ENCODE results near the gene GFRA1.

GFRA1 gene

DNA sequence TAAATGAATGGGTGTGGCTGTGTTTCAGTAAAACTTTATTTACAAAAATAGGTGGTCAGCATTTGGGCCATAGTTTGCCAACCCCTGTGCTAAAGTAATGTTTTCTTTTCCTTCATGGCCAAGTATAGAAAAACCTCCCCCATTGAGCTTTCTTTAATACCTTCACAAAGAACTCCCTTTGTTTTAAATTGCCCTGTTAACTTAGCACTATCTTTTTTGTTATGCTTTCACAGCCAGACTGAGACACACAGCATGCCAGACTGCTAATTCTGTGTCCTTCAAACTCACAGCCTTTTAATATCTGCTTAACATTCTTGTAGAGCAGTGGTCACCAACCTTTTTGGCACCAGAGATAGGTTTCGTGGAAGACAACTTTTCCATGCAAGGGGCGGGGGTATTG lies 78.0 kb downstream of the GFRA1 start:
- Histone ChIP-seq H3K4me2 (ENCODE audit: low read depth, low read length, poor library complexity, severe bottlenecking) (no peak overlapping the region), H3K27ac (ENCODE audit: low read depth, low read length) (no peak overlapping the region), H3K4me3 (ENCODE audit: insufficient read depth, low read length, poor library complexity, severe bottlenecking) (no peak overlapping the region), H3K79me2 (ENCODE audit: insufficient read depth, low read length) (no peaks in the 10 kb centered on the region), H4K20me1 (ENCODE audit: low read depth, low read length) (no peaks in the 10 kb centered on the region), H3K27me3 (ENCODE audit: low read length) (no peaks in the 10 kb centered on the region), H3K9me3 (ENCODE audit: insufficient read depth, low read length) (no peaks in the 10 kb centered on the region), H3K36me3 (ENCODE audit: low read length) (no peaks in the 10 kb centered on the region), H2AFZ (ENCODE audit: low read depth, low read length, severe bottlenecking) (no peak overlapping the region), H3F3A (ENCODE audit: insufficient read depth) (no peaks in the 10 kb centered on the region), H3K9me2 (replicated peaks; ENCODE audit: insufficient read depth, low read length) (no peaks in the 10 kb centered on the region), H3K9ac (ENCODE audit: low read length) (no peak overlapping the region)
- TF ChIP-seq EZH2phosphoT487 (conservative IDR thresholded peaks at IDR 0.05; ENCODE audit: low read length): no peak
- TF ChIP-seq, protein P1, sequence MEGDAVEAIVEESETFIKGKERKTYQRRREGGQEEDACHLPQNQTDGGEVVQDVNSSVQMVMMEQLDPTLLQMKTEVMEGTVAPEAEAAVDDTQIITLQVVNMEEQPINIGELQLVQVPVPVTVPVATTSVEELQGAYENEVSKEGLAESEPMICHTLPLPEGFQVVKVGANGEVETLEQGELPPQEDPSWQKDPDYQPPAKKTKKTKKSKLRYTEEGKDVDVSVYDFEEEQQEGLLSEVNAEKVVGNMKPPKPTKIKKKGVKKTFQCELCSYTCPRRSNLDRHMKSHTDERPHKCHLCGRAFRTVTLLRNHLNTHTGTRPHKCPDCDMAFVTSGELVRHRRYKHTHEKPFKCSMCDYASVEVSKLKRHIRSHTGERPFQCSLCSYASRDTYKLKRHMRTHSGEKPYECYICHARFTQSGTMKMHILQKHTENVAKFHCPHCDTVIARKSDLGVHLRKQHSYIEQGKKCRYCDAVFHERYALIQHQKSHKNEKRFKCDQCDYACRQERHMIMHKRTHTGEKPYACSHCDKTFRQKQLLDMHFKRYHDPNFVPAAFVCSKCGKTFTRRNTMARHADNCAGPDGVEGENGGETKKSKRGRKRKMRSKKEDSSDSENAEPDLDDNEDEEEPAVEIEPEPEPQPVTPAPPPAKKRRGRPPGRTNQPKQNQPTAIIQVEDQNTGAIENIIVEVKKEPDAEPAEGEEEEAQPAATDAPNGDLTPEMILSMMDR (IDR thresholded peaks at IDR 0.05; ENCODE audit: insufficient read depth, low read length, poor library complexity, severe bottlenecking): no peak

DNA sequence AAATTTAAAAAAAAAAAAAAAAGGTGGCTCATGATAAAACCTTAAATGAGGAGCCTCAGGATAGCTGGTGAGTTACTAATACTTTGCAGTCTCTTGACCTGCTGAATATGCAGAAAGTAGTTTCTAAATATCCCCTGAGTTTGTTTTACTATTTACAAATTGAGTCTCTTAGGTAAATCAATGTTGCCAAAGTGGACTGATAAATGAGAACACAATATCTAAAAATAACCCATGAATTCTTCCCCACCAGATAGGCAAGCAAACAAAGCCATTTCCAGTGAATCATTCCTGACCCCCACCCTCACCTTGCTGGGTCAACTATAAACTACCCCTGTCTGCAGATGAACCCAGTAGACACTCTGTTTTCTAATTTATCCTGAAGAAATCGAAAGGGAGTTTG lies 78.9 kb downstream of the GFRA1 start:
- Histone ChIP-seq H4K20me1 (ENCODE audit: low read depth, low read length) (no peaks in the 10 kb centered on the region), H2AFZ (ENCODE audit: low read depth, low read length, severe bottlenecking) (no peak overlapping the region), H3K27ac (ENCODE audit: low read depth, low read length) (no peak overlapping the region)

DNA sequence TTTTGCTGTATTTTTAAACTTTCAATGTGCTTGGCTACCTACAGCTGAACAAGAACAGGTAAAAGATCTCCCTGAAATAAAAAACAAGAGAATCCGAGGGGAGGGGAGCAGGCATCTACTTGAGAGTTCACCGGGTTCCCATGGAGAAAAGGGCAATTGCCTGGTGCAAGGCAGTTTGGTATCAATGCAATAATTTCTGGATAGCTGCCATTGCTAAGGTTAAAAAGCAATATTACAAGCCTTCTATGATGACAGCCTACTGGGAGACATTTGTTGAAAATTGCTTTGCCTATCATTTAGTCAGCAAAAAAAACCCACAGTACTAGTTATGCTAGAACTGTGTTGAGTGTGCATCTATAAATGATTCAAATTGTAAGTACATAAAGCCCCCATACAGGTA lies 82.1 kb downstream of the GFRA1 start:
- TF ChIP-seq, protein P1 (IDR thresholded peaks at IDR 0.05; ENCODE audit: insufficient read depth, low read length, poor library complexity, severe bottlenecking): no peak
- TF ChIP-seq EZH2phosphoT487 (conservative IDR thresholded peaks at IDR 0.05; ENCODE audit: low read length): no peak

More for the DNA sequence above, 78.9 kb downstream of the GFRA1 start:
- no peak overlapping the region for H3K4me3 ChIP-seq (ENCODE audit: insufficient read depth, low read length, poor library complexity, severe bottlenecking)
- TF ChIP-seq, protein P1 (IDR thresholded peaks at IDR 0.05; ENCODE audit: insufficient read depth, low read length, poor library complexity, severe bottlenecking): no peak
- no peak for TF ChIP-seq EZH2phosphoT487 (conservative IDR thresholded peaks at IDR 0.05; ENCODE audit: low read length)
- no peaks in the 10 kb centered on the region for H3K9me2 ChIP-seq (replicated peaks; ENCODE audit: insufficient read depth, low read length)
- no peaks in the 10 kb centered on the region for H3K36me3 ChIP-seq (ENCODE audit: low read length)
- H3K9ac ChIP-seq (ENCODE audit: low read length): no peak overlapping the region
- no peaks in the 10 kb centered on the region for H3K27me3 ChIP-seq (ENCODE audit: low read length)
- no peaks in the 10 kb centered on the region for H3K9me3 ChIP-seq (ENCODE audit: insufficient read depth, low read length)
- no peaks in the 10 kb centered on the region for H3F3A ChIP-seq (ENCODE audit: insufficient read depth)
- no peak overlapping the region for H3K4me2 ChIP-seq (ENCODE audit: low read depth, low read length, poor library complexity, severe bottlenecking)
- no peaks in the 10 kb centered on the region for H3K79me2 ChIP-seq (ENCODE audit: insufficient read depth, low read length)

More for the DNA sequence above, 82.1 kb downstream of the GFRA1 start:
- Histone ChIP-seq H3K27me3 (ENCODE audit: low read length) (no peaks in the 10 kb centered on the region), H3K4me2 (ENCODE audit: low read depth, low read length, poor library complexity, severe bottlenecking) (no peak overlapping the region), H3K4me3 (ENCODE audit: insufficient read depth, low read length, poor library complexity, severe bottlenecking) (no peak overlapping the region), H3K9me3 (ENCODE audit: insufficient read depth, low read length) (no peaks in the 10 kb centered on the region), H3K9me2 (replicated peaks; ENCODE audit: insufficient read depth, low read length) (no peaks in the 10 kb centered on the region), H3F3A (ENCODE audit: insufficient read depth) (no peaks in the 10 kb centered on the region), H4K20me1 (ENCODE audit: low read depth, low read length) (no peaks in the 10 kb centered on the region), H3K27ac (ENCODE audit: low read depth, low read length) (no peak overlapping the region), H3K79me2 (ENCODE audit: insufficient read depth, low read length) (no peaks in the 10 kb centered on the region), H3K9ac (ENCODE audit: low read length) (no peak overlapping the region), H3K36me3 (ENCODE audit: low read length) (no peaks in the 10 kb centered on the region), H2AFZ (ENCODE audit: low read depth, low read length, severe bottlenecking) (no peak overlapping the region)
